ENCODE data around the gene MIB2.

The MIB2 gene

GRCh38 chr1:1598720-1599029 is 16.6 kb upstream of the MIB2 start:
- DNase-seq: no peak

GRCh38 chr1:1599030-1599934 is 16.0 kb upstream of the MIB2 start:
- no peak for DNase-seq

- no peak for DNase-seq
Measured at GRCh38 chr1:1599935-1600860, 15.1 kb upstream of the MIB2 start, which contains the start of gene FNDC10. TSS of gene FNDC10 (minus strand) at chr1:1600135. CDS start at chr1:1600015, 120 bp downstream.

- DNase-seq: no peak
Measured at GRCh38 chr1:1600861-1601563, 14.3 kb upstream of the MIB2 start.

GRCh38 chr1:1601564-1602303 is 13.6 kb upstream of the MIB2 start:
- DNase-seq: no peak

- no peak for DNase-seq
Measured at GRCh38 chr1:1602304-1602967, 12.9 kb upstream of the MIB2 start.

- DNase-seq: no peak
Measured at GRCh38 chr1:1602968-1603506, 12.3 kb upstream of the MIB2 start.

GRCh38 chr1:1603671-1604373 is 11.5 kb upstream of the MIB2 start:
- no peak for DNase-seq

- DNase-seq: no peak
Measured at GRCh38 chr1:1604374-1605033, 10.8 kb upstream of the MIB2 start.

GRCh38 chr1:1605034-1605591 is 10.2 kb upstream of the MIB2 start:
- no peak for DNase-seq

- no peak for DNase-seq
Measured at GRCh38 chr1:1605724-1606123, 9.6 kb upstream of the MIB2 start.

GRCh38 chr1:1606232-1606631 is 9.1 kb upstream of the MIB2 start:
- DNase-seq: no peak

GRCh38 chr1:1609822-1610485 is 5.3 kb upstream of the MIB2 start:
- DNase-seq: no peak

- DNase-seq: no peak
Measured at GRCh38 chr1:1610796-1611195, 4.5 kb upstream of the MIB2 start.

GRCh38 chr1:1612104-1612400 is 3.2 kb upstream of the MIB2 start:
- DNase-seq: no peak

- DNase-seq: no peak
Measured at GRCh38 chr1:1613509-1614082, 1.7 kb upstream of the MIB2 start.

- DNase-seq: no peak
Measured at GRCh38 chr1:1614204-1614953, 921 bp upstream of the MIB2 start.

- DNase-seq: no peak
Measured at GRCh38 chr1:1614954-1615255, 395 bp upstream of the MIB2 start.
